ENCODE data around the gene SPATS2. TPM values are rescaled to one million over a fixed set of nuclear protein-coding genes. Genes with fewer than 3 reads are reported as not detected.

The SPATS2 gene
- total and polyA plus RNA-seq, 11 donors: 3.0 to 9.1 (median 5.7) TPM

DNA sequence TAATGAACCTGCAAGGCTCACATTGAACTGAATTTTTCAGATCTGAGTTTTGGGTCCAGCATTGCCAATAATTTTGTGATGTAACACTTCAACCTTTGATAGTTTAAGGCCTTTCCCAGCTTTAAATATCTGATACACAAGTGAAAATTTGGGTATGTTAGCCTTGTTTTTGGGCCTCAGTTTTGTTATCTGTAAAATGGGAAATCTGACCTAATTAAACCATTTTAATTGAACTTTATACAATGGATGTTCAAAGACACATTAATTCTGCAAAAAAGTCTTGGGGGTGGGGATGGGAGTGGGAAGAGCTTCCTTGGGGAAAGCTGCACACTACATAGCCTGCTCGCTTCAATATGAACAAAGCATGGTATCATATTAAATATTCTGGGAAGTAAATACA, 5.2 kb upstream of the SPATS2 start:
- WGBS, 4 donors: 94 to 100% (median 99%) methylated on average over 1 of the region's 1 CpG
- intact Hi-C loops (cut with DNase I): loop anchor here in 1 of 10 donors (10.0 kb wide), 1 partner anchor 213 kb away; no protein-coding TSS in a partner anchor
- H3K4me3 ChIP-seq: no peak overlapping the region
- peaks cover 0 to 27% (median 6%) of the 10 kb centered on the region in 12 donors for H3K4me1 ChIP-seq
- H3K27ac ChIP-seq: no peak overlapping the region
- no peaks in the 10 kb centered on the region for H3K36me3 ChIP-seq
- ATAC-seq (no peak), DNase-seq (no peak)
- no peak for TF ChIP-seq POLR2A (IDR thresholded peaks at IDR 0.05)
- TF ChIP-seq, protein P1, sequence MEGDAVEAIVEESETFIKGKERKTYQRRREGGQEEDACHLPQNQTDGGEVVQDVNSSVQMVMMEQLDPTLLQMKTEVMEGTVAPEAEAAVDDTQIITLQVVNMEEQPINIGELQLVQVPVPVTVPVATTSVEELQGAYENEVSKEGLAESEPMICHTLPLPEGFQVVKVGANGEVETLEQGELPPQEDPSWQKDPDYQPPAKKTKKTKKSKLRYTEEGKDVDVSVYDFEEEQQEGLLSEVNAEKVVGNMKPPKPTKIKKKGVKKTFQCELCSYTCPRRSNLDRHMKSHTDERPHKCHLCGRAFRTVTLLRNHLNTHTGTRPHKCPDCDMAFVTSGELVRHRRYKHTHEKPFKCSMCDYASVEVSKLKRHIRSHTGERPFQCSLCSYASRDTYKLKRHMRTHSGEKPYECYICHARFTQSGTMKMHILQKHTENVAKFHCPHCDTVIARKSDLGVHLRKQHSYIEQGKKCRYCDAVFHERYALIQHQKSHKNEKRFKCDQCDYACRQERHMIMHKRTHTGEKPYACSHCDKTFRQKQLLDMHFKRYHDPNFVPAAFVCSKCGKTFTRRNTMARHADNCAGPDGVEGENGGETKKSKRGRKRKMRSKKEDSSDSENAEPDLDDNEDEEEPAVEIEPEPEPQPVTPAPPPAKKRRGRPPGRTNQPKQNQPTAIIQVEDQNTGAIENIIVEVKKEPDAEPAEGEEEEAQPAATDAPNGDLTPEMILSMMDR (IDR thresholded peaks at IDR 0.05): no peak
- H3K27me3 ChIP-seq: peaks cover 0 to 6% (median 0%) of the 10 kb centered on the region in 9 donors
- H3K9me3 ChIP-seq: no peaks in the 10 kb centered on the region

- DNase-seq (no peak), ATAC-seq (no peak)
- no peaks in the 10 kb centered on the region for H3K9me3 ChIP-seq
- no peak overlapping the region for H3K4me3 ChIP-seq
- H3K27ac ChIP-seq: peak overlapping the region in 1 of 12 donors; percentile 49
- WGBS, 4 donors: 79 to 96% (median 89%) methylated on average over 1 of the region's 1 CpG
- no peaks in the 10 kb centered on the region for H3K36me3 ChIP-seq
- peaks cover 3 to 44% (median 24%) of the 10 kb centered on the region in 12 donors for H3K4me1 ChIP-seq
- peaks cover 0 to 4% (median 0%) of the 10 kb centered on the region in 9 donors for H3K27me3 ChIP-seq
- TF ChIP-seq, protein P1 (IDR thresholded peaks at IDR 0.05): no peak
- TF ChIP-seq POLR2A (IDR thresholded peaks at IDR 0.05): no peak
- intact Hi-C loops (cut with DNase I): loop anchor here in 2 of 10 donors (2.0 to 10.0 kb wide), 3 partner anchors 146 to 217 kb away; no protein-coding TSS in a partner anchor
Observed at GRCh38 chr12:49364989-49365388, 2.3 kb upstream of the SPATS2 start.

DNA sequence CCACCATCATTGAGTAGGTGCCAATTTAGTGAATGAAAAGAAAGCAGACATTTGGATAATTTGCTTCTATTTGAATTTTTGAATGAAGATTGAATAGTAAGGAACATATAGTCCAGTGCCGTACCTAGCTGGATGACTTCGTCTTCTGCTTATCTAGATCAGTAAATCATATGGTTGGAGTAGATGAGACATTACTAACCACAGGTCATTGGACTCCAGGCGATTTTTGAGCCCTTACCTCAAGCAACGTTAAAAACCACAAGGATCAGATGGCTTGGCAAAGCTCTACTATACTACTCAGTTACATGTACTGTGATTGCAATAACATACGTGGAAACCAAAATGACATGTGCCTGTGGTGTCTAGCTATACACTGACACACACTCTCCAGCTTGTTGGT, 1.7 kb upstream of the SPATS2 start:
- WGBS, 4 donors: 80 to 88% (median 82%) methylated on average over 5 of the region's 5 CpGs
- Histone ChIP-seq H3K4me3 (peak overlapping the region in 3 of 12 donors; percentile 3 to 92 (median 82)), H3K27me3 (no peaks in the 10 kb centered on the region), H3K27ac (peak overlapping the region in 1 of 12 donors; percentile 96), H3K9me3 (no peaks in the 10 kb centered on the region), H3K4me1 (peaks cover 3 to 47% (median 25%) of the 10 kb centered on the region in 12 donors), H3K36me3 (no peaks in the 10 kb centered on the region)
- ATAC-seq: no peak
- no peak for DNase-seq
- intact Hi-C loops (cut with DNase I): loop anchor here in 2 of 10 donors (2.0 to 10.0 kb wide), 3 partner anchors 145 to 217 kb away; no protein-coding TSS in a partner anchor
- TF ChIP-seq, protein P1 (IDR thresholded peaks at IDR 0.05): no peak

- H3K36me3 ChIP-seq: no peaks in the 10 kb centered on the region
- peak overlapping the region; percentile 31 to 99 (median 96) for H3K27ac ChIP-seq
- no peaks in the 10 kb centered on the region for H3K9me3 ChIP-seq
- WGBS, 4 donors: 14 to 19% (median 16%) methylated on average over 37 to 38 of the region's 38 CpGs
- no peak for DNase-seq
- no peaks in the 10 kb centered on the region for H3K27me3 ChIP-seq
- peak overlapping the region; percentile 50 to 97 (median 88) for H3K4me3 ChIP-seq
- intact Hi-C loops (cut with DNase I): loop anchor here in 2 of 10 donors (5.0 to 10.0 kb wide), 2 partner anchors 209 to 216 kb away; no protein-coding TSS in a partner anchor
- no peak for TF ChIP-seq POLR2A (IDR thresholded peaks at IDR 0.05)
- TF ChIP-seq, protein P1 (IDR thresholded peaks at IDR 0.05): no peak
- H3K4me1 ChIP-seq: peaks cover 3 to 47% (median 25%) of the 10 kb centered on the region in 12 donors
- peak in 2 of 4 donors; percentile 19 to 41 for ATAC-seq
Observed at GRCh38 chr12:49366096-49366651, 1.1 kb upstream of the SPATS2 start.

Measured in heart left ventricle (tissue), 16 donors.